Central memory CD4-positive, alpha-beta T cell (primary cell): ENCODE results near the gene INAVA.

Source experiments
- DNase-seq: peaks from one replicate; pipeline ENCODE4 v3.0.0; 2022

Gene INAVA

DNA sequence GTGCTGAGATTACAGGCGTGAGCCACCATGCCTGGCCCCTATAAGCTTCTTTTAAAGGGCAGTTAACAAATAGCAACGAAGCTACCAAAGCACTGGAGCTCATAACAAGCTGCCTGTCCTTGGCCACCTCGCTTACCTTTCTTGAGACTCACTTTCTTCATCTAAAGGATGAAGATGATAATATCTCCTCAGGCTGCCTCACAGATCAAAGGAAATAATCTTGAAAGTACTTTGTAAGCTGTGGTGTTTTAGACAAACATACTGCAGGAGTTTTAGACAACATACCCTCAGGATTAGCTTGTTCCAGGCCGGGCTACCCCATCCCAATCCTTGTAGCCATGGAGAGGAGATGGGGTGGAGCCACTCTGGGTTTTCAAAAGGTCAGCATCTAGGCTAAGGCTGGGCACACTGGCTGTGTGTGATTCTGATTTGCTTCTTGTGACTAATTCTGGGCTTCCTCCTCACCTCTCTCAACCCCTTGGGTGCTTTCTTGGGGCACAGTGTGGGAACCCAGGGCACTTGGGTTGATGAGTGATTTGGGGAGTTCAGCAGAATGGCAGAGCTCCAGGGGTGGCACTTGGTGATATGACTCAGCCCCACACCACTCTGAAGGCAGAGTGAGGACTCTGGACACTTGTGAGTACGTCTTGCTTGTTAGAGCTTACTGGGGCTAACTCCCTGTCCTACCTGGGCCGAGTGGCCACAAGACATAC lies 16.7 kb upstream of the INAVA start:
- no peak for DNase-seq

DNA sequence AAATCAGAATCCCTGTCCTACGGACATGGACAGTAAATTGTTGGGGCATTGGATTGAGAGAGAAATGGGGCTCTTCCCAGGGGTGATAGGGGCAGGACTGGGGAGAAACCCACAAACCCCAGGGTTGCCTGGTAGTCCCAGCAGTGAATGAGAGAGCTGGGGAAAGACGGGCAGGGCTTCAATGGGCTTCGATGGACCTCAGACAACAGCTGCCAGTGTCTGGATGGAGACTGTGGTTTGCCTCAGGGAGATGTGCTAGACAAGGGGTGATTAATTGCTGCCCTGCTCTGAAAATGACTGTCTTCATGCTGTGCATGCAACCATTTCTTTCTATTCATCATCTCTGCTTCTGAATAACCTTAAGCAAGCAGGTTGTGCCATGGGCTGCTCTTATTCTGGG lies 14.5 kb upstream of the INAVA start:
- DNase-seq = no peak

DNA sequence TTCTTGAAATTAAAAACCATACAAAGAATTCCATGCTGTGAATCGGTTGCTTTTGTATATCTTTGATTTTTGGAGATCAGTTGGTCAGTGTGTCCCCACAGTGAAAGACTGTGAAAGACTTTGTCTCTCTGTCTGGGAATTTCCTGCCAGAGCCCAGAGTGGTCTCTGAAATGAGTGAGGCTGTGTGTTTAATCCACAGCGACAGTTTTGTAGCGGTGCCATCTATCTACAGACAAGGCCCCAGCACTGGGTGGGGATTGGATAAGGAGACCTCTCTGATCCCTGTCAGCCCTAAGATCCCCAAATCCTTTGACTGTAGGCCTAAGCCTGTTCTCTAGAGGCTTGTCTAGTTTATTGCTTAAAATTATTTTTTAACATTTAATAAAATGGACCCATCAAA lies 11.6 kb upstream of the INAVA start:
- no peak for DNase-seq

DNA sequence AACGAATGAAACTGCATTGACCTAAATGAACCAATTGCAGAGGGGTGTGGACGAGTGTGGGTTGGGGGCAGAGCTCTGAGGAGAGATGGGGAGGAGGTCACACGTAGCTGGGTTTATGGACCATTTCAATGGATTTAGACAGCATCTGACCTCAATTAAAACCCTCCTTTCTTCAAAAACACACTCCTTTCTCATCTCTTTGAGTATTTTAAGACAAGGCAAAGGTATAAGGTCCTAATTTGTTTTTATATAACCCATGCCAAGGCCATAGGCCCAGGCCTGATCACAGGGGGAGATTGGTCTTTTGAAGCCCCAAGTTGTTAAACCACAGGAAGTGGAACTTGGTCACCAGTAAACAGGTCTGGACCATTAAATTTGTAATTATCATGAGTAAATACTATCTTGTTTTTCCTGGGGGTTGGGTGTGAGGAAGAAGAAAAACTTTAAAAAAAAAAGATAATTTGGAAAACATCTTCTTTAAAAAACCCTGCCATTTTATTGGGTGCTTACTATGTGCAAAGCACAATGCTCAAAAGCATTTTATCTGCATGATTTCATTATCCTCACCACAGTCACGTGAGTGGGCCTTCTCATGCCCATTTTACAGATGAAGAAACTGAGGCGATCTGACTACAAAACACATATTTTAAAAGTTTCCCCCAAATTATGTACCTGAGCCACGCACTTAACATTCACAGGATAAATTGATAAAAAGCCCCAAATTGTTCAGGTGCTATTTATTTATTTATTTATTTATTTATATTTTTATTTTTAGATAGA lies 8.9 kb upstream of the INAVA start:
- DNase-seq = no peak

DNA sequence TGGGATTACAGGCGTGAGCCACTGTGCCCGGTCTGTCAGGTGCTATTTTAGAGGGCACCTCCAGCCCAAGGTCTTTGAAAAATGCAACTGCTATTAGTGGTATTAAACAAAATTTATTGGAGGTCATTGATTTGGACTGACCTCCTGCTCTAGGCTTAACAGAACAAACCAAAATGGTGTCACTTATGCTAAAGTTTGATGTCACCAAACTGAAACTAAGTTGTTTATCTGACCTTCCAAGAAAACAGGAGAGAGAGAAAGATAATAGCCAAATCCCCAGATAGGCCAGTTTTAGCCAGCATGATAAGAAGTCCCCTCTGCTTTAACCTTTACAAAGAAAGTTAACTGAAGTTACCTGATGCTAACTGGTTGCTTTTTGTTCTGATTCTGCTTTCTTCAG lies 8.1 kb upstream of the INAVA start:
- no peak for DNase-seq

DNA sequence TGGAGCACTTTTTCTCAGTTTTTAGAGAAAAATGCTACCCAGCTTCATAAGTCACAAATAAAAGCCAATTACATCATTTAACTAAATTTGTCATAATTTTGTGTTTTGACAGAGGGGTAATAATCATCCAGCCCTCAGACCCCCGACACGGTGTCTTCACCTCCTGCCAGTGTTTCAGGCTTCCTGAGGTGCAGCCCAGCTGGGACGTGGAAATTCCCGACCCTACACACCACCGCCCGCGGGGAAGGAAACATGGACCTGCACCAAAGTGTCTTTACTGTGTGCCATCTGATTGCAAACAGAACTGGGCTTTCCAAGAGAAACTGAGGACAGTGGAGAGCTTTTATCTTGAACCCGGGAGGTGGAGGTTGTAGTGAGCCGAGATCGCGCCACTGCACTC lies 7.7 kb upstream of the INAVA start:
- DNase-seq = no peak

DNA sequence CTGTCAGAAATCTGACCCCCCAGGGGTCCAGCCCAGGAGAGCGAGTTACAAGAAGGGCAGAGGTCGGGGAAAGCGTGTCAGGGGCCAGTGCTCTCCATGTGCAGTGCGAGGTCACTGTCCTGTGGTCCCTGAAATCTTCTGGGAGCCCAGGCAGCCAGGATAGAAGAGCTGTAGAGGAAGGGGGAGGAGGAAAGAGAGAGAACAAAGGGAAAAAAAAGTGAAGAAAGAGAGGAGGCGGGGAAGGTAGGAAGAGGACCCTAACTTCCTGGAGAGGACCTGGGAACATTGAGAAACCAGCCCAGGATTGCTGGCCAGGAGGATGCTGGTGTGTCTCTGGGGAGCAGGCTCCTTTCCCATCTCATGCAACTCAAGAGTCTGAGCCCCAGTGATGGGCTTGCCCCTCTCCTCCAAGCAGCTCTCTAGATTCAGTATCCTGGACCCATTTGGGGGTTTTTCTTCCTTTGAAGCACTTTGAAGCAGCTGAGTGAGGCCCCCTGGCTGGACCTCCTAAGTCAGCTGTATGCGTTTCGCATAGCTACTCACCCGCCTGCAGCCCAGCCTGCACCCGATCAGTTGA lies 6.8 kb upstream of the INAVA start:
- DNase-seq = no peak

DNA sequence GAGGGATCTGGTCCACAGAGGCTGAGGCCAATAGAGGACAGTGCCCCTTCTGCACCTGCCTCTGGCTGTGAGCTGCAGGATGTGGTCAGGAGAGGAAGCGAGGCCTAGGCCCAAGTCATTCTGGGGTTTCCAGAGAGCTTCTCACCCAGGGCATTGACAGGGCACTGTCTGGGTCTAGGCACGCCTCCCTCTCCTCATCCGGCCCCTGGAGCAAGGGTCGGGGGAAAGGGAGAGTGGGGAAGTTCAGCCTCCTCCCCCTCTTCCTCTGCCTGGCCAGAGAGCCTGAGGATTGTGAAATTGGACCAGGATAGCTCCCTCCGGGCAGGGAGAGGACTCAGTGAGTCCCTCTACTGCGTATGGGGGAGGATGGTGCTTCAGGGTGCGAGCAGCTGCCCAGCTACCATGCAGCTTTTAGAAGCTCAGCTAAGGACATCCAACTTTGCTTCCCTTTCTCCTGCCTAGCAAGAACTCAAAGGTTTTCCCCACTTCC lies 6.3 kb upstream of the INAVA start:
- DNase-seq = peak; percentile 72

DNA sequence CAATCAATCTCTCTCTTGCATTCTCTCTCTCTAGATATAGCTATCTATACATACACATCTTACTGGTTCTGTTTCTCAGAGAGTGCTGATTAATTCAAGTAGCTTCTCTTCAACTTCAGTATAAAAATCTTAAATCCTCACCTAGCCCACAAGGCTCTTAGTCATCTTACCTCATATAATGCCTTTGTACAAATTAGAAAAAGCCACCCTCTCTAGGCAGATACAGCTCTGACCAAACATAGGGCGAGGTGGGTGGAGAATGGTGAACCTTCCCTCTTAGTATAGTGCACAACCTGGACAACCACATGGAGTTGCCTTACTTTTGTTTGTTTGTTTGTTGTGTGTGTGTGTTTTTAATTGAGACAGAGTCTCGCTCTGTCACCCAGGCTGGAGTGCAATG lies 5.1 kb upstream of the INAVA start:
- DNase-seq = no peak

DNA sequence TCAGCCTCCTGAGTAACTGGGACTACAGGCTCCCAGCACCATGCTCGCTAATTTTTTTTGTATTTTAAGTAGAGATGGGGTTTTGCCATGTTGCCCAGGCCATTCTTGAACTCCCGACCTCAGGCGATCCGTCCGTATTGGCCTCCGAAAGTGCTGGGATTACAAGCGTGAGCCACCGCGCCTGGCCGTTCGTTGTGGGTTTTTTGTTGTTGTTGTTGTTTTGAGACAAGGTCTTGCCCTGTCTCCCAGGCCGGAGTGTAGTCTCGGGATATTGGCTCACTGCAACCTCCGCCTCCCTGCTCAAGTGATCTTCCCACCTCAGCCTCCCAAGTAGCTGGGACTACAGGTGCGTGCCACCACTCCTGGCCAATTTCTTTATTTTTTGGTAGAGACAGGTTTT lies 4.7 kb upstream of the INAVA start:
- DNase-seq = no peak

DNA sequence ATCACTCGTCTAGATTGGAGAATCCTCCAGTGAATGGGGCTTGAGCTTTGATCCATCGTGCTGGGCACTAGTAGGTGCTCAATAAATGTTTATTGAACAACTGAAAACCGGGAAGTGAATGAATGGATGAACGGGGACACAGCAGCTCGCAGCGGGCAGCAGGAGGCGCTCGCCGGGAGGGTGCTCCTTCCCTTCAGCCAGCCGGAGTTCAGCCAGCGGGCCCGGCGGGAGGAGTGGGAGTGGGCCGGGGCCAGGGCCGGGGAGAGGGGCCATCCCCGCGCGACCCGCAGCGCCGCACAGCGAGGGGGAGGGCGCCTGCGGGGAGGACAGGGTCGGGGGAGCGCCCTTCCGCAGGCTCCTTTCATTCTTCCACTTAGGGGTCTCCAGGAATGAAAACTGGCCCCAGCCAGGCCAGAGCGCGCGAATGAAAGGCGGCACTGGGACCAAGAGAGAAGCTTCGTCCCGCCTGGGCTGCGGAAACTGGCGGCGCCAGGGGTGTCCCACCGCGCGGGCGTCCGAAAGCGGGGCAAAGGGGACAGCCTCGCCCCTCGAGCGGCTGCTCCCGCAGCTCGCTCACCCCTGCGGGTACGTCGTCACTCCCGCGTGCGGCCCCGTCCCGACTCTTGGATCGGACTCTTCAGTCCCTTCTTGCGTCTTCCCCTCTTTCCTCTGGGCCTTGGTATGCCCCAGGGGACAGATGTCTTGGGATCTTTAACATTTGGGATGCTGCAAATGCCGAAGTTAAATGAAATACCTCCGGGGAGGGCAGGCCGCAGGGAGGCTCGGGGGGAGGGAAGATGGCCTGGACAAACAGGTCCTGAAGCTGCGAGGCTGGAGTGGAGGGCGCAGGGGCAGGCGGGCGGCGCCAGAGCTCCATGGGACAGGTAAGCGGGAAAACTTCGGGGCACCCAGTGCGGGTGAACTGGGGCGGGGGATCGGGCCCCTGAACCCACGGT lies 3.6 kb upstream of the INAVA start:
- DNase-seq = no peak

DNA sequence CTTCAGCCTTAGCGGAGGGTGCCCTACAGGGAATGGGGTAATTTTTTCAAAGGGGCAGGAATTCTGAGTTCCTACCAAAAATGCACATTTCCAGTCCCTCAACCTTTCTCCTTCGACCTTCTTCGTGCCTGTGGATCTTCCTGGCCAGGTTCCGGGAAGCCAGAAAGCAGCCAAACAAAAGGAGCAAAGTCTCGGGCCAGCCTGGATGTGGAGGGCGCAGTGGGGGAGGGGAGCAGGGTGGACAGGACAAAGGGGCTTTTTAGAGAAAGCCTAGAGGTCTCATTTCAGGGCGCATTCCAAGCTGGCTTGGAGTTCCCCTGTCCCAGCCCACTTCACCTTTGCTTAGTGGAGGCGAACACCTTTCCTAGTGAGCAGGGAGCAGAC lies 2.9 kb upstream of the INAVA start:
- DNase-seq = no peak

DNA sequence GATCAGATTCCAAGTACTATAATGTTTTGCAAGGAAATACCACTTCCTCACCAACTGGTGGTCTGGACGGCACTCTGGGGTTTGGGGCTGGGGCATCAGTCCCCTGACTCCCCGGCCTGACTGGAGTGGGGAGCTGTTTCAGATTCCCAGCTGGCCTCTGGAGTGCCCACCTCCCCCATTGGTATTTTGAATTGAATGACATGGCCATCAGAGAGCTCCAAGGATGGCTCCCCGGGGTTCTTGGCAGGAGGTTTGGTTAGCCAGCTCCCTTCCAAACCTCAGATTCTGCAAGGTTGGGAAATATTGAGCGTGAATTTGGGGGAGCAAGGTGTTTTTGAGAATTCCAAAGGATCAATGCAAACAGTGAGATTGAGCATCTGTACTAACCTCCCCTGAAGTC lies 2.2 kb upstream of the INAVA start:
- DNase-seq = no peak

DNA sequence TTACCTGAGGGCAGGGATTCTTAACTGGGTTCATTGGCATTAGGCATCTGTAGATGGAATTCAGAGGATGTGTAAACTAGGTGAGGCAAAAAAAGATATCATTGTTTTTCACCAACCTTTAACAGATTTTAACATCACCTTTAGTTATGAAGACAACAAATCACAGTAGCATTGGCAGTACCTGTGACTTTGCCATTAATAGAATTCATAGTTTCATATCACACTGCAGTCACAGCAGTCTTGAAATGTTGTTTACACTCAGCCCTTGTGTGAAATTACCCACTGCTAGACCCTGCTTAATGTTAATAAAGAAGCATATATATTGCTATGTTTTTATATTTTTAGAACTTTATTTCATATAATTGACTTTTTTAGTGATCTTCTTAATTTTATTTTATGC lies 1.7 kb upstream of the INAVA start:
- no peak for DNase-seq

DNA sequence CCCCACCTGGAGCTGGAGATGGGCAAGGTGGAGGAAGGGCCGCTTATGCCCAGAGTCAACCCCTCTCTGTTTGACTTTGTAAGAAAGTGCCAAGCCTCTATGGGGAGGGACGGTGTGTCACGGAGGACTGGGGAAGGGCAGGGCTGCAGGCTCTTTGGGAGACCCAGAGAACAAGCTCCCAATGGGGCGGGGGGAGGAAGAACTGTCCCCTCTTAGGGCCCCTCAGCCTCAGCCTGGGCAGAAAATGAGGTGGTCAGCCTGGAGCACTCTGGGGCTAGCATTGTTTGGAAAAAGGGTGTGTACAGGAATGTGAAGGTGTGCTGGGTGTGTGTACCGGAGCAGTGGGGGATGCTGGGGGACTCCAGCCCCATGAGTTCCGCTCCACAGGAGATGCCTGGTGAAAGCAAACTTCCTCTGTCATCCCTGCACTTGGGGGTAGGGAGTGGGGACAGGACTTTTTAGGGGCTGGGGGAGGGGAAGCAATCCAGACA lies 1.2 kb upstream of the INAVA start:
- DNase-seq = no peak

DNA sequence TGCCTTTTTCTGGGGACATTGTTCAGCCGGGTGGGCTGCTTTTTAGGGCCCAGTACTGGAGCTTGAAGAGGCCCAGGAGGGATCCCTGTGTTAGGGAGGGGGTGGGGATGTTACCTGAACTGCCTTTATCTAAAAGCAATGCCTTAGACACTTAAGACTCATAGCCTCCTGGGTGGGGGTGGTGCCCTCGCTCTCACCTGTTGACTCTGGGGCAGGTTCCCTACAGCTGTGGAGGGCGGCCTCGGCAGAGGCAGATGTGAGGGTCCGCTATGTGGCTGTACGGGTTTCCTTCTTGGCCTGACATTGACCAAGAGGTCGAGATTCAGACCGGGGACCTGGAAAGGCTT lies 716 bp downstream of the INAVA start:
- no peak for DNase-seq

DNA sequence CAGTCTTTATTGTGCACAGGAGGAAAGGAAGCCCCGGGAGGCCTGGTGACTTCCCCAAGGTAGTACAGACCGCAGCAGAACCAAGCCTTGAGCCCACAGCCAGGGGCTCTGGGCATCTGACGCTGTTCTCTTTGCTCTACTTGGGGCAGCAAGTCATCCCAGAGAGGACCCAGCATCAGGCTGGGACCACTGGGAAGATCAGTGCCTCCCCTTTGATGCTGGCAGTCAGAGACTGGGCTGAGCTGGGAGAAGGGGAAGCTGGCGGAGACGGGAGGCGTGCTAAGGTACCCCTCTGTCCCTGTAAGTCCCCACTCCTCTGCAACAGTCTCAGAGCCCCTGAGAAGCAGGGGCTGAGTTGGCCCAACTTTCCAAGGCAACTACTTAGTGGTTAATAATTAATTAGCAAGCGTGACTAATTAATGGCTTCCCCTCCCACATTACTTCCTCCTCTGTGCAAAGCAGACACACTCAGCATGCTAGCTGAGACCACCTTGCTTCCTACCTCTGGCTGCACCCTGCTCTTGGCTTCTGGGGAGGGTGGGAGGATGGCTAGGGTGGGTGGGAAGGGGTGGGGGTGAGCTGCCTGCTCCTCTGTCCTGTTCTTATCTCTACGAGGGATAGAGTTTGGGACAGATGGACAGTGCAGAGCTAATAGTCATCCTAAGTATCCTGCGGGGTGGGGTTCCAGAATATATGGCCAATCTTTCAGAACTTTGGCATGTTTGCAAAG lies 1.3 kb downstream of the INAVA start:
- no peak for DNase-seq

DNA sequence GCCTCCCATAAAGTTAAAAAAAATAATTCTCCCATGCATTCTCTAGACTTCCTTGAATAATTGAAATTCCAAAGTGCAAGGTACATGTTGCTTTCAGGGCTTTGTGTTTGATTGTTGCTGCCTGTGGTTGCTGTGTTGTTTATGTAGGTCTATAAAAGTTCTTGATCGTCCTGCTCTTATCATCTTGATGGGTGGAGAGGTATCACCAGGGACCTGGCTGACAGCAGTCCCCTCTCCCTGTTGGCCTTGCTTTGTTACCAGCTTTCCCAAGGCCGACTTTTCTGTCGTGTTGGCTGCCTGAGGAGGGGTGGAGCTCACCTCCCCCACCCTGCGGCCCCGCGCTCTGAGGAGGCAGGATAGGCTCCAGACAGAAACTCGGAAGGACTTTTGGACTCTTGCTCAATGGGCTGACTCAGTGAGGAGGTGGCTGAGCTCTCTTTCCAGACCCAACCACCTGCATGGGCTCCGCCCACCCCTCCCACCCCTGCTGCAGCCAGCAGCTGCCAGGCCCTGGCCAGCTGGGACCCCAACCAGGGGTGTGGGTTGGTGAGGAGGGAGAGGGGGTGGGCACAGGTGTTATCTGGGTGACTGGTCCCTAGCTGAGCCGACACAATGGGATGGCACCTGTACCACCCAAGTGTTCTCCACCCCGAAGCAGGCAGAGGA lies 2.0 kb downstream of the INAVA start:
- no peak for DNase-seq

DNA sequence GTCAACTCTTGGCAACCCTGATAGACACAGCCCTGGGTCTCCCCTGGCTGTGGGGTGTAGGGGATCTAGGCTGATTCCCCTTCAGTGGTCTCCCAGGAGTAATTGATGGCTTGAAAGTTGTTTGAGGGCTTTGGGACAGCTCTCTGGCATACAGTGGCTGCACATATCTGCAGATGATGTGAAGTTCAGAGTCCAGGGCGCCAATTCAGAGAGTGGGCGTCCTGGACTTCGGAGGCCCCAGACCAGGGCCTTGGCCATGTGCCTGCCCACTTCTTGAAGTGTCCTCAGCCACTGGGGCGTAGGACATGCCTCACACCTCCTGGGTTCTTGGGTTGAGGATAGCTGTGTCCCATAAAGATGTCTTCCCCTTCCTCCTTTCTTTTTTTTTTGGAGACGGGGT lies 2.6 kb downstream of the INAVA start:
- DNase-seq = no peak

DNA sequence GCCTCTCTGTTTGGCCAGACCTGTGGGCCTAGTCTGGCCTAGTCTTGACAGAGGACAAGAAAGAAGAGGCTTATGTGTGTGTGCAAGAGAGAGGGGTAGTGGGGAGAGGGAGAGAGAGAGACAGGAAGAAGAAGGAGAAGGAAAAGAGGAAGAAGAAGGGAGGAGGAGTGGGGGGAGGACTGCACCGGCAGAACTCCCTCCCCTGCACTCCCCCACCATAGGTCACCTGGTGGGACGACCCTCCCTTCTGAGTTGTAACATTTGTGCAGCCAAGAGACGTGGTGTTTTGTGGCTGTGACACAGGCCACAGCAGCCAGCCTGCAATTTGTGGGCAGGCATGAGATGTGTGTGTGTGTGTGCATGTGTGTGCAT lies 4.3 kb downstream of the INAVA start:
- DNase-seq = no peak

DNA sequence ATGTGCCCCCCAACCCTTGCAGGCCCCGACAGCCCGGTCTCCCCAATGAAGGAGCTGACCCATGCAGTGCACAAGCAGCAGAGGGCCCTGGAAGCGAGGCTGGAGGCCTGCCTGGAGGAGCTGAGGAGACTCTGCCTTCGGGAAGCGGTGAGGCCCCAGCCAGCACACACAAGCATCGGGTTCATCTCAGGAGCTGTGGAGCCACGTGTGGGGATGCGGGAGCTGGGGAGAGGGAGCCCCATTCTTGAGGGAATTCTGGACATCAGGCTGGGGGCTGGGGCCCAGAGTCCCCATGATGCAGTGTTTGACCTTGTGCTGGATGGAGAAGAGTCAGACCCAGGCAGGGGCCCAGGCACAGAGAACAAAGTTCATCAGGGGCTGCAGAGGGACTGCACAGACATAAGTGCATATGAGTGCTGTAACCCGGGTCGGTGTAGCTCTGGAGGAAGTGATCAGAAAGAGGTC lies 4.8 kb downstream of the INAVA start:
- no peak for DNase-seq
